Measurements from ENCODE around the gene SLC35F2. TPM values are rescaled to one million over a fixed set of nuclear protein-coding genes. Genes with fewer than 3 reads are reported as not detected.

Gene SLC35F2
- total and polyA plus RNA-seq, 2 of the 13 experiments (the other 11 are each of a cell fraction or from before 2014, with no cell fraction given): 5.8 to 20.3 TPM

DNA sequence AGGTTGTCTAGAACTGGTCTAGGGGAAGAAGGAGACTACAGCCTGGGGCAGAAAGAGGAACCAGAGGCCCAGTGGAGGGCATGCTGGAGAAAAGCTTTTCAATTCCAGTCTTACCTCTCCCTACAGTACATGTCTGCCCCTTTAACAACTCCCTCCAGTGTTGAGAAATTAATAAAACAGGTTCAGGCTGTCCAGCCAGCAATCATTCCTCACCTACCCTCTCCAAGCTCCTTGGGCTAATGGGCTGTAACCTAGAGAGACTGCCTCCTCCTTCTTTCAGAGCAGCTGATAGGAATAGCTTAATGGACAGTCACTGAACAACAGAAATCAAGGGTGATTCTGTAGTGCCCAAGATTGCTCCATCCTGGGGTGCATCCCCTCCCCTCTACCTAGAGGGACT lies 8.8 kb downstream of the SLC35F2 start:
- no peak for DNase-seq (ENCODE audit: low spot score)
- Histone ChIP-seq H3K27ac (ENCODE audit: extremely low read length, insufficient read depth, low read length) (no peak overlapping the region), H4K20me1 (ENCODE audit: insufficient read depth, low read length) (no peaks in the 10 kb centered on the region), H3K4me1 (ENCODE audit: insufficient read depth, low read length) (no peaks in the 10 kb centered on the region), H3K9me3 (ENCODE audit: low read length) (no peaks in the 10 kb centered on the region), H3K9ac (ENCODE audit: insufficient read depth, low read depth, low read length) (no peak overlapping the region), H2AFZ (ENCODE audit: low read length) (no peak overlapping the region), H3K36me3 (replicated peaks in 1 of 2; ENCODE audit: control insufficient read depth in 1 of 2, insufficient read depth in 2 of 2, low read length in 2 of 2) (no peaks in the 10 kb centered on the region), H3K79me2 (ENCODE audit: insufficient read depth, low read length) (no peaks in the 10 kb centered on the region), H3K4me3 (replicated peaks in 1 of 3; ENCODE audit: insufficient read depth in 1 of 3, low read depth in 2 of 3, low read length in 3 of 3) (no peak overlapping the region), H3K27me3 (ENCODE audit: control insufficient read depth in 1 of 2, insufficient read depth in 2 of 2, low read length in 2 of 2) (no peaks in the 10 kb centered on the region), H3K4me2 (ENCODE audit: low read depth, low read length) (no peak overlapping the region)
- POLR2A ChIA-PET: no interaction called here
- in situ Hi-C loops (cut with HindIII; ENCODE audit: extremely low pct_ligation_motif_present, low pct_unique_long_range_greater_than_20kb) (no loop called here), intact Hi-C loops (cut with micrococcal nuclease; ENCODE audit: unreplicated experiment) (no loop called here)
- BruUV-seq (replicated peaks): no TSS peak
- no peak for ATAC-seq
- no peak for TF ChIP-seq SRSF1 (optimal IDR thresholded peaks at IDR 0.05; ENCODE audit: low read depth, low read length)
- CTCF ChIA-PET (ENCODE audit: low intra/inter-chr PET ratio, low total read pairs): no interaction called here
- FAIRE-seq: no peak

DNA sequence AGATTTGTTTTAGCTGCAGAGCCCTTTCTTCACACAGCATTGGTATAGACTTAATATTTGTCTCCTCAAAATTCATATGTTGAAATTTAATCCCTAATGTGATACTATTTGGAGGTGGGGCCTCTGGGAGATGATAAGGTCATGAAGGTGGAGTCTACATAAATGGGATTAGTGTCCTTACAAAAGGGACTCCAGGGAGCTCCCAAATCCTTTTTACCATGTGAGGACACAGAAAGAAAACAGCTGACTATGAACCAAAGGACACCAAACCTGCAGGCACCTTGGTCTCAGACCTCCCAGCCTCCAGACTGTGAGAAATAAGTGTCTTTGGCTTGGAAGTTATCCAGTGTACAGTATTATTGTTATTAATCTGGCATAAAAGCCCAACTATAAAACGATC lies 10.2 kb downstream of the SLC35F2 start:
- no peak overlapping the region for H3K4me3 ChIP-seq (replicated peaks in 1 of 3; ENCODE audit: insufficient read depth in 1 of 3, low read depth in 2 of 3, low read length in 3 of 3)
- CTCF ChIA-PET (ENCODE audit: low intra/inter-chr PET ratio, low total read pairs): no interaction called here
- H3K27ac ChIP-seq (ENCODE audit: extremely low read length, insufficient read depth, low read length): no peak overlapping the region
- no peaks in the 10 kb centered on the region for H3K9me3 ChIP-seq (ENCODE audit: low read length)
- H4K20me1 ChIP-seq (ENCODE audit: insufficient read depth, low read length): no peaks in the 10 kb centered on the region
- H3K79me2 ChIP-seq (ENCODE audit: insufficient read depth, low read length): no peaks in the 10 kb centered on the region
- intact Hi-C loops (cut with micrococcal nuclease; ENCODE audit: unreplicated experiment) (no loop called here), in situ Hi-C loops (cut with HindIII; ENCODE audit: extremely low pct_ligation_motif_present, low pct_unique_long_range_greater_than_20kb) (no loop called here)
- BruUV-seq (replicated peaks): no TSS peak
- no peaks in the 10 kb centered on the region for H3K27me3 ChIP-seq (ENCODE audit: control insufficient read depth in 1 of 2, insufficient read depth in 2 of 2, low read length in 2 of 2)
- ATAC-seq: no peak
- H3K4me2 ChIP-seq (ENCODE audit: low read depth, low read length): no peak overlapping the region
- POLR2A ChIA-PET: no interaction called here
- H3K36me3 ChIP-seq (replicated peaks in 1 of 2; ENCODE audit: control insufficient read depth in 1 of 2, insufficient read depth in 2 of 2, low read length in 2 of 2): no peaks in the 10 kb centered on the region
- H3K4me1 ChIP-seq (ENCODE audit: insufficient read depth, low read length): no peaks in the 10 kb centered on the region
- no peak overlapping the region for H2AFZ ChIP-seq (ENCODE audit: low read length)
- no peak overlapping the region for H3K9ac ChIP-seq (ENCODE audit: insufficient read depth, low read depth, low read length)
- WGBS (ENCODE audit: low lambda C conversion rate): 56% methylated on average over 1 of the region's 1 CpG
- FAIRE-seq: no peak
- no peak for DNase-seq (ENCODE audit: low spot score)
- TF ChIP-seq ATRX (CRISPR knock-in tag; IDR thresholded peaks at IDR 0.05; ENCODE audit: borderline replicate concordance): no peak
- no peak for TF ChIP-seq RBM22 (optimal IDR thresholded peaks at IDR 0.05; ENCODE audit: low read length)
- no peak for TF ChIP-seq CEBPG (CRISPR knock-in tag; IDR thresholded peaks at IDR 0.05)
- no peak for TF ChIP-seq RERE (CRISPR knock-in tag; IDR thresholded peaks at IDR 0.05; ENCODE audit: low read depth)
- TF ChIP-seq MIER2 (CRISPR knock-in tag; IDR thresholded peaks at IDR 0.05): no peak
- TF ChIP-seq SAP130 (CRISPR knock-in tag; IDR thresholded peaks at IDR 0.05; ENCODE audit: low read depth): no peak
- no peak for TF ChIP-seq SAFB2 (CRISPR knock-in tag; IDR thresholded peaks at IDR 0.05; ENCODE audit: borderline replicate concordance, low read depth)
- TF ChIP-seq RXRA (CRISPR knock-in tag; IDR thresholded peaks at IDR 0.05): no peak
- TF ChIP-seq PHF8 (CRISPR knock-in tag; IDR thresholded peaks at IDR 0.05): no peak
- TF ChIP-seq, protein P1, sequence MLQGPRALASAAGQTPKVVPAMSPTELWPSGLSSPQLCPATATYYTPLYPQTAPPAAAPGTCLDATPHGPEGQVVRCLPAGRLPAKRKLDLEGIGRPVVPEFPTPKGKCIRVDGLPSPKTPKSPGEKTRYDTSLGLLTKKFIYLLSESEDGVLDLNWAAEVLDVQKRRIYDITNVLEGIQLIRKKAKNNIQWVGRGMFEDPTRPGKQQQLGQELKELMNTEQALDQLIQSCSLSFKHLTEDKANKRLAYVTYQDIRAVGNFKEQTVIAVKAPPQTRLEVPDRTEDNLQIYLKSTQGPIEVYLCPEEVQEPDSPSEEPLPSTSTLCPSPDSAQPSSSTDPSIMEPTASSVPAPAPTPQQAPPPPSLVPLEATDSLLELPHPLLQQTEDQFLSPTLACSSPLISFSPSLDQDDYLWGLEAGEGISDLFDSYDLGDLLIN (CRISPR knock-in tag; IDR thresholded peaks at IDR 0.05; ENCODE audit: borderline replicate concordance): no peak
- TF ChIP-seq PBX2 (CRISPR knock-in tag; IDR thresholded peaks at IDR 0.05): no peak
- TF ChIP-seq SALL2 (CRISPR knock-in tag; IDR thresholded peaks at IDR 0.05): no peak

All from HepG2 (cell line).